Endothelial cell of umbilical vein (primary cell): Measurements from ENCODE around the gene ANGPTL2. TPM values are rescaled to one million over a fixed set of nuclear protein-coding genes. Genes with fewer than 3 reads are reported as not detected.

Experiments
- BruUV-seq: library from RNA; stranded (reverse); fragments of 400-500 nt; replicated peaks from 2 replicates; lab custom pipeline; 2021; lab: Mats Ljungman, UMichigan
- CTCF ChIA-PET: fragments of 300-600, 350-600 bp; sonication (Branson Sonifier 250); formaldehyde crosslinking; loops from one replicate; lab custom pipeline; 2021; ENCODE audit warnings: antibody characterized with exemption, inconsistent platforms; lab: Charles Lee
- POLR2A ChIA-PET: fragments of 300-600, 350-600 bp; sonication (Branson Sonifier 250); formaldehyde crosslinking; loops from one replicate; lab custom pipeline; 2021; ENCODE audit warnings: antibody characterized with exemption, inconsistent platforms; lab: Charles Lee
- DNase-seq: peaks from one replicate; pipeline ENCODE4 v3.0.0-alpha.2; 2011; ENCODE audit warnings: low read depth, low spot score
- FAIRE-seq: peaks from 2 replicates; lab custom pipeline; 2011; peaks lifted over from hg19 to GRCh38; lab: Jason Lieb, UNC
- H2AFZ ChIP-seq: 2 replicates; pipeline ENCODE4 v1.6.0; 2012; ENCODE audit warnings: low read depth, low read length, control low read depth, inconsistent platforms
- H3K27ac ChIP-seq: 2 replicates; pipeline ENCODE4 v1.5.1; 2011; ENCODE audit warnings: low read depth, mild to moderate bottlenecking, control low read depth, low read length, moderate library complexity; ENCODE audit not compliant: insufficient read depth
- H3K27me3 ChIP-seq, 2 experiments: 2 replicates each; pipeline versions ENCODE4 v1.6.0 to v1.6.1; 2011; ENCODE audit warnings: low read length in 2 of 2, mixed read lengths in 1 of 2; ENCODE audit not compliant: control insufficient read depth in 2 of 2, insufficient read depth in 2 of 2
- H3K36me3 ChIP-seq, 2 experiments: 2 replicates in 1 of 2; 3 replicates in 1 of 2; pipeline ENCODE4 v1.5.1; 2011; ENCODE audit warnings: low read length in 2 of 2, mild to moderate bottlenecking in 1 of 2, moderate library complexity in 1 of 2; ENCODE audit not compliant: control insufficient read depth in 2 of 2, insufficient read depth in 2 of 2; ENCODE audit errors: extremely low read depth in 1 of 2
- H3K4me1 ChIP-seq: 3 replicates; pipeline ENCODE4 v1.5.1; 2011; ENCODE audit warnings: mild to moderate bottlenecking, low read length; ENCODE audit not compliant: control insufficient read depth, insufficient read depth; ENCODE audit errors: extremely low read depth
- H3K4me2 ChIP-seq: 2 replicates; pipeline ENCODE4 v1.6.1; 2011; ENCODE audit warnings: low read length, control low read depth, mixed read lengths; ENCODE audit not compliant: insufficient read depth
- H3K4me3 ChIP-seq, 3 experiments: fragments of 200-600 bp in 1 of 3; sonication (generic), shearing (Covaris generic) in 1 of 3; replicated peaks in 1 of 3; 2 replicates each; pipeline ENCODE4 v1.5.1; 2011 to 2016; ENCODE audit warnings: control low read depth in 3 of 3, low read length in 3 of 3, mild to moderate bottlenecking in 2 of 3, inconsistent platforms in 1 of 3, low read depth in 1 of 3, moderate library complexity in 1 of 3; ENCODE audit not compliant: insufficient read depth in 1 of 3
- H3K79me2 ChIP-seq: 2 replicates; pipeline ENCODE4 v1.6.0; 2012; ENCODE audit warnings: low read length, inconsistent platforms; ENCODE audit not compliant: control insufficient read depth, insufficient read depth
- H3K9ac ChIP-seq: replicated peaks from 2 replicates; pipeline ENCODE3; 2011; ENCODE audit warnings: low read length, control low read depth; ENCODE audit not compliant: insufficient read depth; ENCODE audit errors: extremely low read depth
- H3K9me1 ChIP-seq: replicated peaks from 3 replicates; pipeline ENCODE4 v1.6.0; 2011; ENCODE audit warnings: mild to moderate bottlenecking, low read length; ENCODE audit not compliant: control insufficient read depth, insufficient read depth; ENCODE audit errors: extremely low read depth
- H3K9me3 ChIP-seq: replicated peaks from 2 replicates; pipeline ENCODE4 v1.5.1; 2012; ENCODE audit warnings: low read length, inconsistent platforms; ENCODE audit not compliant: control insufficient read depth, insufficient read depth
- H4K20me1 ChIP-seq: replicated peaks from 2 replicates; pipeline ENCODE3; 2011; ENCODE audit warnings: mild to moderate bottlenecking, low read length; ENCODE audit not compliant: control insufficient read depth, insufficient read depth; ENCODE audit errors: extremely low read depth
- CTCF ChIP-seq, 2 donors: IDR thresholded peaks; 1 replicate in 1 of 2; 2 replicates in 1 of 2; pipeline ENCODE4 v1.5.1; 2011; ENCODE audit warnings: low read length in 2 of 2, mild to moderate bottlenecking in 2 of 2, moderate library complexity in 2 of 2, control low read depth in 1 of 2, inconsistent platforms in 1 of 2, low read depth in 1 of 2; ENCODE audit not compliant: insufficient read depth in 1 of 2; ENCODE audit errors: extremely low read depth in 1 of 2
- GATA2 ChIP-seq: IDR thresholded peaks from 2 replicates; pipeline ENCODE4 v1.7.0; 2011; ENCODE audit warnings: low read depth, mild to moderate bottlenecking, moderate library complexity, mixed read lengths, low read length; ENCODE audit not compliant: insufficient read length, insufficient read depth
- MAX ChIP-seq: IDR thresholded peaks from 2 replicates; pipeline ENCODE4 v1.6.1; 2011; ENCODE audit not compliant: insufficient read depth, insufficient read length
- POLR2A ChIP-seq: IDR thresholded peaks from 2 replicates; pipeline ENCODE4 v1.6.1; 2012; ENCODE audit warnings: low read depth, mild to moderate bottlenecking, control low read depth, low read length
- POLR2AphosphoS5 ChIP-seq: IDR thresholded peaks from 2 replicates; pipeline ENCODE4 v1.6.1; 2012; ENCODE audit warnings: low read depth, mild to moderate bottlenecking, control low read depth, low read length, moderate library complexity; ENCODE audit not compliant: insufficient read depth
- dilution Hi-C: fragments of 300-500 bp; cut with MboI; formaldehyde crosslinking; loops from one replicate; pipeline ENCODE4 v1.15.0; 2019; ENCODE audit warnings: low sequenced_read_pairs; ENCODE audit not compliant: extremely low pct_ligation_motif_present
- intact Hi-C: fragments of 100-400 bp; cut with micrococcal nuclease; formaldehyde crosslinking; loops from one replicate; pipeline ENCODE4 v1.10.0; 2022
- polyA plus RNA-seq, 4 experiments: library from polyadenylated mRNA; depleted of rRNA in 3 of 4; stranded (reverse) in 3 of 4; unstranded in 1 of 4; fragments of >200 nt; gene quantifications; 2 replicates each; pipeline versions ENCODE4 v1.2.1 to v1.2.3, GENCODE V29; 2011 to 2012; ENCODE audit warnings: missing spikeins in 1 of 4
- total RNA-seq: library from RNA; stranded (reverse); gene quantifications from 2 replicates; pipeline ENCODE4 v1.2.3, GENCODE V29; 2021

The ANGPTL2 gene
- total and polyA plus RNA-seq, 2 donors (not counting 3 experiments of a cell fraction or from before 2014, with no cell fraction given) = 15.1 to 24.5 TPM

- H3K9ac ChIP-seq = no peak overlapping the region
- intact Hi-C loops (no loop called here), dilution Hi-C loops (no loop called here)
- no peak overlapping the region for H3K4me3 ChIP-seq
- no peak for DNase-seq
- H3K27ac ChIP-seq = no peak overlapping the region
- no peaks in the 10 kb centered on the region for H3K9me1 ChIP-seq
- H3K79me2 ChIP-seq = no peaks in the 10 kb centered on the region
- peaks cover 0 to 6% of the 10 kb centered on the region in 2 experiments for H3K36me3 ChIP-seq
- no peak for FAIRE-seq
- no peaks in the 10 kb centered on the region for H4K20me1 ChIP-seq
- H2AFZ ChIP-seq = no peak overlapping the region
- H3K4me2 ChIP-seq = no peak overlapping the region
- BruUV-seq = no TSS peak
- H3K27me3 ChIP-seq = no peaks in the 10 kb centered on the region
- peaks cover 9% of the 10 kb centered on the region for H3K4me1 ChIP-seq
- TF ChIP-seq GATA2 (no peak), MAX (no peak), POLR2A (no peak), POLR2AphosphoS5 (no peak), CTCF (IDR thresholded peaks at IDR 0.05; ENCODE audit: extremely low read depth in 1 of 2, insufficient read depth in 1 of 2, low read depth in 1 of 2, low read length in 2 of 2) (no peak)
- ChIA-PET POLR2A (no interaction called here), CTCF (interaction anchor here (1.2 kb wide), 1 partner anchor 59 kb away, joined by 3 read pairs; no protein-coding TSS in a partner anchor)
- no peaks in the 10 kb centered on the region for H3K9me3 ChIP-seq
Observed at GRCh38 chr9:127107929-127108876, 14.2 kb downstream of the ANGPTL2 start.
